Measurements from ENCODE around the gene FGF9.

Gene FGF9

DNA sequence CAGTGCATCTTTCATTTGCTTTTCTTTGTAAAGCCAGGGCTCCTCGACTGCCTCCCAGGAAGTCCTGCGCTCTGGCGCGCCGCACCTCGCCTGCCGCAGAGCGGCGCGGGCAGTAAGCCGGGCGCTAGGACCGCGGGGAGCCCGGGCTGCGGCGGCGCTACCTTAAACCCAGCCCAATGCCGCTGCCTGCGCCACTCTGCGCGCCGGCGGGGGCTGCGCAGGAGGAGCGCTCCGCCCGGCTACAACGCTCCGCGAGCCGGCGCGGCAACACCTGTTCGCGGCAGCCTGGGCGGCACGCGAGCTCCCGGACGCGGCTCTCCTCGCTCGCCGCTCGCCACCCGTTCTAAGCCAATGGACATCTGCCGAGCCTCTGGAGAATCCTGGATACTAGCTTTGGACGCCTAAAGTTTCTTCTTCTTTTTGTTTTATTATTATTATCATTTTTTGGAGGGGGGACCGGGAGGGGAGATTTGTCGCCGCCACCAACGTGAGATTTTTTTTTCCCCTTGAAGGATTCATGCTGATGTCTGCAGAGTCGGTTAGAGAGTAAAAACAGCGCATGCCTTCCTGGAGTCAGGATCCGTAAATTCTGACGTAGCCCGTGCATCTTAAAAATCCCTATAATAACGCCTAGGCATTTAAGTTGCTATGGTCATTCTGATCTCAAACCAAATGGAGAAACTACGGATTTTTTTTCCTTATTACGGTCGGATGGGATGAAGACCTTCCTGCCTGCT, at the start of gene FGF9:
Gene FGF9 (plus strand): TSS at position 191 of the 737 bp plus-strand sequence. CDS start 840 bp downstream, outside the sequence.
- peak; percentile 22 for DNase-seq

DNA sequence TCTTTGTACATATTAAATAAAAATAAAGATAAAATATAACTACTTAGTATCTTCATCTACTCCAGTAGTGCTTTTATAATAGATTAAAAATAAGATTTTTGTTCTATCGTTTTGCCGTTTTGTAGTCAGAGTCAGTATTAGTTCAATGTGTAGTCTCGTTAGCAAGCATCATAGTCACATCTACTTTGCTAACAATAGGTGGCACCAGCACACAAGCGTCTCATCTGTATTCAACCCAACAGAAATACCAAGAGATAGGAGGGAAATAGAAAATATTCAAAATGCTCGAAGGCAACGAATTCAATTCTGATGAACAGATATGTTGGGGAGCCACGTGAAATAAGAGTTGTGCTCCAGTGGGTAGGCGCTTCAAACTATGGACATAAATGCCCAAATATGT, 45.5 kb upstream of the FGF9 start:
- DNase-seq: no peak

DNA sequence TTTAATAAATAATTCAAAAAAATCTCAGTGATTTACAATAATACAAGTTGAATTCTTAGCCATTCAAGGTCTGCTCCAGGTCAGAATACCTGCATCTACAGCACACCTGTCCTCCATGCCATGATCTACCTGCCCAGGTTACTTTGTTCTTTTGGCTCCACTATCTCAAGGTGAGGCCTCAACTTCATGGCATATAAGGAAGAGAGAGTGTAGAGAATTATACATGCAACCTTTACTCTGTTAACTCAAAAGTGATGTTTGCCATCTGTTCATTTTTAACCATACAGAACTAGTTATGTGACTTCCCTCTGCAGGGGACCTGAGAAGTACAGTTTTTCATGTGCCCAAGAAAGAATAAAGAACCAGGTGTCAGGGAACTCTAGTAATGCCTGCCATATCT, 38.7 kb upstream of the FGF9 start:
- no peak for DNase-seq

DNA sequence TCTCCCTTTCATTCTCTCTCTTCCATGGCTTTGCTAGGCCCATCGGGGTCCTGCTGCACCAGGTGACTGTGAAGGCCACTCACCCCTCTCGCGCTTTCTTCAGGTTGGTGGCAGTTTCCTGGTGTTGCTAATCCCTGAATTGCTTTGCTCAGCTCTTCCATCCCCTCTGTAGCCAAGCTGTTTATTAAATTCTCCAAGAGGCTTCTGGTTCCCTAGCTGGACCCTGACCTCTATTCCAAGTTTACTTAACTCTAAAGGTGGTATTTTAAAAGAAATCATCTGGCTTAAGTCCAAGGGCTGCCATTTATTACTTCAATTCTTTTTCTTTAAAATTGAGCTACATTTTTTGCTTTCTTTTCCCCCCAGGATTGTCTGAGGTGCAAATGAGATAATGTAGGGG, 34.2 kb upstream of the FGF9 start:
- DNase-seq: no peak

DNA sequence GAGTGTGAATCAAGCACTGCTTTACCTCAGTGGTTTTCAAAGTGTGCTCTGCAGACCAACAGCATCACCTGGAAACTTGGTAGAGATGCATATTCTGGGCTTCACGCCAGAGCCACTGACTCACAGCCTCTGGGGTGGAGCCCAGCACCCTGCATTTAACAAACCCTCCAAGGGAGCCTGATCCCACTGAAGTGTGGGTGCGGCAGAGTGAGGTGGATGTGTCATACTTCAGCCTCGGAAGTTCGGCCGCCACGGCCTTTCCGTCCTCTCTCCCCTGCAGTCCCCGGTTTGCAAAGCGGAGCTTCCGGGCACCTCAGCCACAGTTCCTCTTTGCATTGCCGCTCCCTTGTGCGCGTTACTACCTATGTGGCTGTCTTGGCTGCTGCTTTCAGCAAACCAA, 33.6 kb upstream of the FGF9 start:
- no peak for DNase-seq

DNA sequence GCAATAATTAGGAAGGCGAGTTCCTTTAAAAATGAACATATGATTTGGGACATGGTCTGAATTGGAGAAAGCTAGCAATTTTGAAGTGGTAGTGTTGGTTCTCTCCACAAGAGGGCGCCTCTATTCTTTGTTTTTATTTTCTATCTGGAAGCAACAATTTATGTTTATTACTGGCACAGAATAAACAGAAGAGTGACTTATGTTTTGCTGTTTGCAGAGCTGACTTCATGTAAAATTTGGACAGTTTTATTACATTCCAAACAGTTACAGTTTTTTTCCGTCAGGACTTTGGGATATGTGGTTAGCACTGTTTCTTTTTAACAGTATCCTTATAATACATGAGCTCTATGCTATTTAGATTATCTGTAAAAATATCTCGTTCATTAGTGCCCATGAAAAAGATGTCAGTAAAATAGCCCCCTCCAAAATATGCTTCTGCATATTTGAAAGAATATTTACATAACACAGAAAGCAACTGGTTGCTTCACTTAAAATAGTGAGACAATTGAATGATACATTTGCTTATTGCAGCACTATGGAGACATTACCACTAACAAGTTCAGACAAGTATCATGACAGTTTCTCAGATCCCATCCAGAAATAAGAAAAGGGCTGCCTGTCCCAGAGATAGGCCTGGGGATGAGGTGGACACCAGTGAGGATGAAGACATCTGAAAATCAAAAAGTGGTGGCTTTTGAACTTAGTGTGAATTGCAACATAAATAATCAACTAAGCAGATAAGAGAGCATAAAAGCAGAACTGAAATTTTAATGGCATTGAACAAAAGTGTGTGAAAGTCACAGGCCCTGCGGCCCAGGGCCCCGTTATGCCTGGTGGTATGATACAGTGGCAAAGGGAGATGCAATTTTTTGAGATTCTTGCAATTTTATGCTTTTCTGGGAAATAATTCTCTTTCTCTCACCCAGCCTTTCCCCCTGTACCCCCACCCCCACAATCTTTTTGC, 32.3 kb upstream of the FGF9 start:
- DNase-seq: no peak

DNA sequence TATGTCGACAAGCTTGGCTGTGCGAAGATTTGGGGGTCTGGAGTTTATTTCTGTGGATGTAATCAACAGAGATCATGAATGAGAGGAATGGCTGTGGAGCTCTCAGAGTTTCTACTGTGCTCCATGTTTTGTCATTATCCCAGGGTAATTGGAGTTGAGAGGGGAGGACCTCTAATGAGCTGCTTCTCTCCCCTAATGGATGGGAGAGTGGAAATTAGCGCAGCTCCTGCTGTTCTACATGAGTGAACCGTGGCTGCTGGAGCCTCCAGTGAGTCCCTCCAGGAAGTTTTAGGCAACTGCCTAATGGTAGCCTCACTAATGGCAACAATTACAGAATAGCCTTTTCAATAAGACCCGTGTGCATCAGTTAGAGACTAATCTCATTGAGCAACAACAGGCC, 31.3 kb upstream of the FGF9 start:
- DNase-seq: no peak

DNA sequence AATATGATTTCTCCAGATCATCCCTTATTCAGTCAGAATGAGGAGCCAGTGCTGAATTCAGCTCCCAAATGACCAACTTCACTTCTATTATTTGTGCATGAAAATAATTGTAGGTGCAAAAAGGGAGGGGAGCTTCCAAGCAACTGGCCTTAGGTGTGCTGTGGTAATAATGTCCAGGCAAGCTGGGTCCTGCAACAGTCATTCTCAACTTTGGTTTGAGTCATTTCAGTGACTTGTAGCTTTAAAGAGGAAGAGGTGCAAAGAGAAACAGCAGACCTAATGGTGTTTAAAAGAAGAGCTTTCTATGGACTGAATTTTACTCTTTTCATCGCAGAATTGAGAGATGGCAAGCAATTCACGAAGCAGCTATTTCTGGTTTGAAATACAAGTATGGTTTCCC, 29.2 kb upstream of the FGF9 start:
- no peak for DNase-seq

DNA sequence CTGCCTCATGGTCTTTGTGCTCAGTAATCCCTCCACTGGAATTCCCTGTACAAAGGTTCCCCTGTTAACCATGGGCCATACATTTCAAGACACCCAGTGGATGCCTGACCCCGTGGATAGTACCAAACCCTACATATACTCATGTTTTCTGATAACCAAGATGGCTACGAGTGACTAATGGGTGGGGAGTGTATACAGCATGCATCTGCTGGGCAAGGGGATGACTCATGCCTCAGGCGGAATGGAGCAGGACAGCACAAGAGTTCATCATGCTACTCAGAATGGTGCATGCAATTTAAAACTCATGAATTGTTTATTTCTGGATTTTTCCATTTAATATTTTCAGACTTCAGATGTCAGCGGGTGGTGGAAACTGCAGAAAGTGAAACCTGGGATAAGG, 13.3 kb upstream of the FGF9 start:
- no peak for DNase-seq

DNA sequence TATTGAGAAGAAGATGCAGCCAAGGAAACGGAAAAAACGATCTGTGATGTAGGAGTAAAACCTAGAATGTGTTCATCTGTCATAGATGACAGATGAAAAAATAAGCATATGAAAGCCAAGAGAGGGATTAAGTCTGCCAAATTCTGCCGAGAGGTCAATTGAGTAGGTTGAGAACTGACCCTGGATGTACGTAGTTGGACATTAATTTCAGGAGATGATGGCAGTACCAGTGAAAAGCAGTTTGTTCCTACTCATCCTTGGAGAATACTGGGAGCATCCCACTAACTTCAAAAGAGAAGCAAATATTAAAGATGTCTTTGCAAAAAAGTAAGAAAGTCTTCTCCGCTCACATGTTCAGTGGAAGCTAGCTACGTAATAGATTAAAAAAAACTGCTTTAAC, 11.8 kb upstream of the FGF9 start:
- DNase-seq: no peak

DNA sequence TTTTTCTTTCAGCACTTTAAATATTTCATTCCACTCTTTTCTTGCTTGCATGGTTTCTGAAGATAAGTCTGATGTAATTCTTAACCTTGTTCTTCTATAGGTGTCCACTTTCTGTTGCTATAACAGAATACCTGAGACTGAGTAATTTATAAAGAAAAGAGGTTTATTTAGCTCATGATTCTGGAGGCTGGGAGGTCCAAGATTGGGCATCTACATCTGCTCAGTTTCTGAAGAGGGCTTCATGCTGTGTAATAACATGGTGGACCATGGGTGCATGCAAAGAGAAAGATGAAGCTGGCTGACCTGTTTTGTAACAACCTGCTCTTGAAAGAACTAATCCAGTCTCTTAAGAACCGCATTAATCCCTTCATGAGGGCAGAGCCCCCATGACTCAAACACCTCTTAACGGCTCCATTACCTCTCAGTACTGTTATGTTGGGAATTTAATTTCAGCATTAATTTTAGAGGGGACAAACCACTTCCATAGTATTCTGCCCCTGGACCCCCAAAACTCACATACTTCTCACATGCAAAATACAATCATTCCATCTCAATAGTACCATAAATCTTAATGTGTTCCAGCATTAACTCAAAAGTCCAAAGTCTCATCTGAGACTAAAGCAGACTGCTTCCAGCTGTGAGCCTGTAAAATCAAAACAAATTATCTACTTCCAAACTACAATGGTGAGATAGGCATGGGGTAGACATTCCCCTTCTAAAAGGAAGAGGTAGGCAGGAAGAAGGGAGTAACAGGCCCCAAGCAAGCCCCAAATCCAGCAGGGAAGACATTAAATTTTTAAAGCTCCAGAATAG, 9.6 kb upstream of the FGF9 start:
- no peak for DNase-seq

DNA sequence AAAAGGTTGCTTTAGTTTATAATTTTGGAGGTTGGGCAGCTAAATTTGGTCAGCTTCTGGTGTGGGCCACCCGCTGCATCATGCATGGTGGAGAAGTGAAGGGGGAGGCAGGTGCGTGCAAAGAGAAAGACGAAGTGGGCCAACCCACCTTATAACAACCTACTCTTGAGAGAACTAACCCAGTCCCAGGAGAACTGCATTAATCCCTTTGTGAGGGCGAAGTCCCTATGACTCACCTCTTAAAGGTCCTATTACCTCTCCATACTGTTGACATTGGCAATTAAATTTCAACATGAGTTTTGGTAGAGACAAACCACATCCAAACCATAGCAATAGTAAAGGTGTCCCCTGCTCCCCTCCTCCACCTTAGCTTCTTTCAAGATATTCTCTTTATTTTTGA, 7.7 kb upstream of the FGF9 start:
- DNase-seq: no peak

DNA sequence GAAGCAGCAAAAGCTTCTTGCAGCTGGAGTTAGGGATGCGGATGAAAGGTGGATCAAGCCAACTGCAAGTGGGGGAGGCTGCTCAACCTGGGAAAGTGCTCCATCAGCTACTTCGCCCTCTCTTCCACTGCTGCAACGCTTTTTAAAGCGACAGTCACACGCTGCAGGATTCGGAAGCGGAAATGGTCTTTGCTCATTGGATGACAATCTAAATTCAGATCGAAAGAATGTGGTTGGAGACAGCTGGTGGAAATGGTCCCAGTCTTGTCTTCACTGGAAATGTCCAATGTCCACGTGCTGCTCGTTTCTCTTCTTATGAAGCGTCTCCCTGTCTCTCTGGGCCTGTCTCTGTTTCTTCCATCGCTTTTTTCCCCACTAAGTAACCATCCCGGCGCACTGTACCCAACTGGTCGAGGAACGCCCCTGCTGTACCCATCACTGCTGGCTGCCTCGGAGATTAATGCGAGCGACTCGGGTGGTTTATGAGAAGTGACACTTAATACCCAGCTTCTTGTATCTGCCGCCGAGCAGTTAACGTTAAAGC, 2.1 kb upstream of the FGF9 start:
- DNase-seq: no peak

DNA sequence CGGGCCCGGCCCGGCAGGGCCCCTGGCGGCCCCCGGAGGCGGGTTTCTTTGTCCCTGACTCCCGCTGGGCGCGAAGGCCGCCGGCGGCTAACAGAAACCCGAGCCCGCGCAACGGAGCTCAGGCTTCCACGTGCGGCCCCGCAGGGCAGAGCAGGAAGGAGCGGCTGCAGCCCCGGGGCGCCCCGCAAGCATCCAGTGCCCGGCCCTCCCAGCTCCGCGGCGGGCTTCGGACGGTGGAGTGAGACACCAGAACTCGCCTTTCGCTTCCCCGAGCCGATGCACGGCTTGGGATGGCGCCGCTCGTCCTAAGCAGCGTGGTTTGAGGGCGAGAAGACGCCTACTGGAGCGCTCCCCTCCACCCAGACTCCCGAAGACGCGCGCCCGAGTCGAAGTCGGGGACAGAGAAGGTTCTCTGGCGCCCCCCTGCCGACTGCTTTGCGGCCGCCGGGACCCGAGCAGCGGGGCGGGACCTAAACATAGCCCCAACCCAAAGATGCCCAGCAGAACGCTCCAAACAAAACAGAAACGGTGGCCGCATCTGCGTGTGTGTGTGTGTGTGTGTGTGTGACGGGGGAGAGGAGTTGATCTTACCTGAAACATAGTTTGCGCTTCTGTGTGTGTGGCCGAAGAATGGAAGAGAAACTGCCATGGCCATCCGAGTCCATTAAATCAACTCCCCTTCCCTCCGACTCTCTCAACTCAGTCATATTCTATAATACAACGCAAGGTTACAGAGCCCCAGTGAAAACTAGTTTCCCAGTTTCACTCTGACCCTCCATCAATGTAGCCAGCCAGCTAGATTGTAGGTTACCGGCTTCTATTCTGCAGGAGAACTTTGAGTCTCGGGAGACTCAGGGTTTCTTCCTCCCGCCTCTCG, 629 bp upstream of the FGF9 start:
- DNase-seq: no peak

DNA sequence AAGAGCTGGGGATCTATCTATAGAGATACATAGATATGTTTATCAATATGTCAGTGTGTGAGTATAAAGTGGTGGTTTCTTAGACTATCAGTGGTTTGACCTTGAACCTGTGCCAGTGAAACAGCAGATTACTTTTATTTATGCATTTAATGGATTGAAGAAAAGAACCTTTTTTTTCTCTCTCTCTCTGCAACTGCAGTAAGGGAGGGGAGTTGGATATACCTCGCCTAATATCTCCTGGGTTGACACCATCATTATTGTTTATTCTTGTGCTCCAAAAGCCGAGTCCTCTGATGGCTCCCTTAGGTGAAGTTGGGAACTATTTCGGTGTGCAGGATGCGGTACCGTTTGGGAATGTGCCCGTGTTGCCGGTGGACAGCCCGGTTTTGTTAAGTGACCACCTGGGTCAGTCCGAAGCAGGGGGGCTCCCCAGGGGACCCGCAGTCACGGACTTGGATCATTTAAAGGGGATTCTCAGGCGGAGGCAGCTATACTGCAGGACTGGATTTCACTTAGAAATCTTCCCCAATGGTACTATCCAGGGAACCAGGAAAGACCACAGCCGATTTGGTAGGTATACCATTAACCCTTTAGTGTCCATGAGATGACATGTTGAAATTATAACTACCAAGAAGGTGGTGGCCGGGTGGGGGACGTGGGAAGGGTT, 880 bp downstream of the FGF9 start:
- no peak for DNase-seq

DNA sequence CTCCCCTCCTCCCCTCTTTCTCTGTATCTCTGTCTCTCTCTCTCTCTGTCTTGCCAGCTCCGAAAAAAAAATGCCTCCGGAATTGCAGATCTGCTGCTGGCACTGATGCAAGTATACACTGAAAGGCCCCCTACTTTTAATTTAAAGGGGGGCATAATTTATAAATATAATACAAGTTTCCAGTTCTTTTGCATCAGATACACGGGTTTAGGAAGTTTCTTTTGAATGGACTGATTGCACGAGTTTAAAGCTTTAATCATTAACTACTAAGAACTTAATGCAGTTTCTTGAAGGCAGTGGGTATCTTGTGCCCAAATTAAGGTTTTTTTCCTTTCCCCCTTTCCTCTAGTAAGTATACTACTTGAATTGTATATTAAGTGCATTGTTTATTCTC, 1.4 kb downstream of the FGF9 start:
- DNase-seq: no peak

DNA sequence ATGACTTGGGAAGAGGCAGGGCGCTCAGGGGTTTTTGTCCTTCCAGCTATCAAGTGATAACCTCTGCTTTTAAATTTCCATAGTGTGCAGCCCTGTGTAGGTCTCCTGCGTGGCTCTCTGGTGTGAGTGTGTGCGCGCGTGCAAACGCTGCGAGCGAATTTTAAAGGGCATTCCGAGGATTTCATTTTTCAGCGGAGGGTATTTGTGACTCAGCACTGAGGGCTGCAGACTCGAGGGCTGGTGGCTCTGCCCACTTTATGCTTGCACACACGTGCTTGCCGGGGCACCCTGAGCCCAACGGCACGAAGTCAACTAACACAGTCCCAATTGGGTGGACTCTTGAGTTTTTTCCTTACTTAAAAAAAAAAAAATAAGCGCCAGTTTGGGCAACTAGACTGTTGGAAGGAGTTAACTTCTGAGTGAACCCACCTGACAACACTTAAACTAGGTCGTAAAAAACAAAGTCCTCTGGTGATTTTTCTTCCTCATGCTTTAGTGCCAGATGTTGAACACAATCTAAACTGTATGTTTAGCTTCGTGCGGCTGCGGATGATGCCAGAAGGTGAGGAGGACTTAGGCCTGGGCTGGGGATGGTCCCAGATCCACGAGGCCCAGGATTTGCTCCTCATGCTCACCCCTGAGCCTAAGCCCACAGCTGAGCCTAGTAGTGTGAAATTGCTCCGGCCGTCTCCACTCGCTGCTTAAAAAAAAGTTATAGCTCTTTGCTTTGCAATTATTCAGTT, 2.1 kb downstream of the FGF9 start:
- no peak for DNase-seq

DNA sequence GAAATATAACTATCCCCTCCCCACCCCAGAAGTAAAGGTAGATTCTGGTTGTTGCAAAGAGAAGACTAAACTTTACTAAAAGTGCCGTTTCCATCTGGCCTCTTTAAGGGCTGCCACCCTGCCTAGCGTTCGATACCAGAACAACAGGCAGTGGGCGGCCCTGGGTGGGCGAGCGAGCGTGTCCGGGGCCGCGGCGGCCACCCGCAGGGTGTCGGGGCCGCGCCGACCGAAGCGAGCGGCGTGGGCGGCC, 2.6 kb downstream of the FGF9 start:
- no peak for DNase-seq

DNA sequence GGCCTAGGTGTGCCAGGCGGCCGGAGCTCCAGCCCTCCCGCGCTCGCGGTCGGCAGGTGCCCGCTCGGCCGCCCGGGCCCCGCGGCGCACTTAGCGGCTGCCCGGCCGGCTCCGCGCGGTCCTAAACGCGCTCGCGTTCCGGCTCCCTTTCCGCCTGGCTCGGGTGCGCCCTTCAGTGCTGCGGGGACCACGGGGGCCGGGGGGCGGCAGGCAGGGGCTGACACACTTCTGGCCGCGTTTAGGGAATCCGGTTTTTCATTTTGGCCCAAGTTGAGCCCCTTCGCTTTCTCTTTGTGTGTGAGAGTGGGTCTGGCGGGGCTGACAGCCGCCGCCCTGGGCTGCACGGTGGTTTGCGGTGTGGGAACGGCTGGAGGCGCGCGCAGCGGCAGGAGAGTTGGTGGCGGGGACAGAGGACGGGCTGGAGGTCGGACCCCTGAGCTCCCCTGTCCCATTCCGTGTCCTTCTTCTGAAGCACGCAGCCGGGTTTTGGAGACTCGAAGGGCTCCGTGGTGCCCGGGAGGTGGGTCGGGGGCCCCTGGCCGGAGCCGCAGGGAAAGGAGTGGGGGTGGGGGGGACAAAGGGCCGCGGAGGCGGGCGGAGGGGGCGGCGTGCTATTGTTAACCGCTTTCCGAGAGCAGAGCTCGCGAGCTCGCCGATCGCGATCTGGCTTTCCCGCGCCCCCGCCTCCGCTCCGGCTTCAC, 3.1 kb downstream of the FGF9 start:
- no peak for DNase-seq

DNA sequence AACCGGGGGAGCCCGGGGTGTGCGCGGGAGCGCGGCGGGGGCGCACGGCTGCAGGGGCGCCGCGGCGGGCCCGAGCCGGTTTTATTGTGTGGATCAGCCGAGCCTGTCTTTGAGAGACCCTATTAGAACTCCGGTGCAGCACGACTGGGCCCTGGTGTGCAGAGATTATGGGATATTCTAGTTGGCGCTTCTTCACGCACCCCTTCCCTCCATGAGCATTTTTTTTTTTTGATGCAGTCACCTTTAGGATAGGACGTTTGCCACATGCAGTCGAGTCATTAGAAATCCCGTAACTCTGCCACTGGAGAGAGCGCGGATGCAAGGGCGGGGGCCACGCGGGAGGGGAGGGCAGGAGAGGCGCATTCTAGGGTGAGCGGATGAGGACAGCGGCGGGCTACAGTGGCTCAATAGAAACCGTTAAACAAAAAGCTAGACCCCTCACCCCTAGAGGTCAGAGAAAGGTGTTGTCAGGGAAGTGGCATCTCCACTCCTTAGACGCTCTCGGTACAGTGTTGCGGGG, 3.7 kb downstream of the FGF9 start:
- no peak for DNase-seq

All from NCI-H2227 treated with DMSO at 0.1 percent for 48 hours (cell line).